Epithelial cell of esophagus (primary cell): ENCODE results near the gene GFOD1.

ENCODE experiments used
- DNase-seq: peaks from one replicate; pipeline ENCODE4 v3.0.0; 2010; ENCODE audit warnings: low read depth
- H3K4me3 ChIP-seq: 2 replicates; pipeline ENCODE4 v1.5.1; 2011; ENCODE audit warnings: mild to moderate bottlenecking, low read length, control low read depth
- CTCF ChIP-seq: IDR thresholded peaks from 2 replicates; pipeline ENCODE4 v1.5.1; 2011; ENCODE audit warnings: low read depth, mild to moderate bottlenecking, low read length, control low read depth, inconsistent platforms; ENCODE audit not compliant: insufficient read depth; ENCODE audit errors: missing control alignments

The GFOD1 gene

GRCh38 chr6:13466304-13467215 is 20.8 kb downstream of the GFOD1 start:
- TF ChIP-seq CTCF: no peak
- no peak for DNase-seq
- H3K4me3 ChIP-seq: no peak overlapping the region

- TF ChIP-seq CTCF: no peak
- DNase-seq: no peak
- H3K4me3 ChIP-seq: no peak overlapping the region
These were observed 21.7 kb downstream of the GFOD1 start for GRCh38 chr6:13465734-13466133.

- DNase-seq: no peak
- TF ChIP-seq CTCF: no peak
These were observed 23.5 kb downstream of the GFOD1 start for GRCh38 chr6:13463941-13464340.

GRCh38 chr6:13463328-13463717 is 24.1 kb downstream of the GFOD1 start:
- no peak for TF ChIP-seq CTCF
- DNase-seq: no peak

More at GRCh38 chr6:13463941-13464340, 23.5 kb downstream of the GFOD1 start:
- no peak overlapping the region for H3K4me3 ChIP-seq

GRCh38 chr6:13462458-13463327 is 24.7 kb downstream of the GFOD1 start:
- no peak for DNase-seq
- no peak overlapping the region for H3K4me3 ChIP-seq
- no peak for TF ChIP-seq CTCF

More at GRCh38 chr6:13463328-13463717, 24.1 kb downstream of the GFOD1 start:
- no peak overlapping the region for H3K4me3 ChIP-seq

- no peak overlapping the region for H3K4me3 ChIP-seq
- no peak for DNase-seq
- TF ChIP-seq CTCF: no peak
These were observed 25.6 kb downstream of the GFOD1 start for GRCh38 chr6:13461805-13462204.
